Esophagus (tissue), 2 donors: ENCODE data around the gene ACP2. TPM values are rescaled to one million over a fixed set of nuclear protein-coding genes. Genes with fewer than 3 reads are reported as not detected.

ENCODE experiments used
- H3K27ac ChIP-seq, 2 donors: one replicate each; pipeline ENCODE4 v1.5.1; 2013; ENCODE audit warnings: low read depth in 2 of 2, mild to moderate bottlenecking in 2 of 2, inconsistent platforms in 1 of 2, low read length in 1 of 2, moderate library complexity in 1 of 2
- H3K27me3 ChIP-seq, 2 donors: one replicate each; pipeline ENCODE4 v1.6.1; 2013; ENCODE audit warnings: low read length in 2 of 2, control low read depth in 1 of 2, mild to moderate bottlenecking in 1 of 2; ENCODE audit not compliant: insufficient read depth in 2 of 2, control insufficient read depth in 1 of 2
- H3K36me3 ChIP-seq, 2 donors: one replicate each; pipeline ENCODE4 v1.6.1; 2013; ENCODE audit warnings: low read length in 1 of 2; ENCODE audit not compliant: control insufficient read depth in 2 of 2, insufficient read depth in 2 of 2
- H3K4me1 ChIP-seq, 2 donors: one replicate each; pipeline ENCODE4 v1.6.1; 2013; ENCODE audit warnings: low read length in 1 of 2; ENCODE audit not compliant: control insufficient read depth in 2 of 2, insufficient read depth in 2 of 2
- H3K4me3 ChIP-seq, 2 donors: one replicate each; pipeline ENCODE4 v1.5.1; 2013; ENCODE audit warnings: low read length in 2 of 2, mild to moderate bottlenecking in 2 of 2, low read depth in 1 of 2, moderate library complexity in 1 of 2
- H3K9me3 ChIP-seq, 2 donors: one replicate each; pipeline ENCODE4 v1.6.1; 2013; ENCODE audit warnings: mild to moderate bottlenecking in 2 of 2, low read depth in 1 of 2, low read length in 1 of 2, moderate library complexity in 1 of 2; ENCODE audit not compliant: control insufficient read depth in 2 of 2, insufficient read depth in 1 of 2
- WGBS, 2 donors: extraction: QIAGEN DNeasy Blood & Tissue Kit; methylation state at CpG; one replicate each; pipeline ENCODE4 v1.1.7; 2013; 5-methylcytosine and 5-hydroxymethylcytosine counted together
- polyA plus RNA-seq, 2 donors: library from polyadenylated mRNA; stranded (reverse); fragments of 200-250 nt; gene quantifications; one replicate each; pipeline ENCODE4 v1.2.3, GENCODE V29; 2013
- donor health status: healthy with polysubstance abuse.
- donor health status: Bipolar disorder and iron deficiency.

Gene ACP2
- polyA plus RNA-seq, 2 donors = 10.7 to 14.4 TPM

DNA sequence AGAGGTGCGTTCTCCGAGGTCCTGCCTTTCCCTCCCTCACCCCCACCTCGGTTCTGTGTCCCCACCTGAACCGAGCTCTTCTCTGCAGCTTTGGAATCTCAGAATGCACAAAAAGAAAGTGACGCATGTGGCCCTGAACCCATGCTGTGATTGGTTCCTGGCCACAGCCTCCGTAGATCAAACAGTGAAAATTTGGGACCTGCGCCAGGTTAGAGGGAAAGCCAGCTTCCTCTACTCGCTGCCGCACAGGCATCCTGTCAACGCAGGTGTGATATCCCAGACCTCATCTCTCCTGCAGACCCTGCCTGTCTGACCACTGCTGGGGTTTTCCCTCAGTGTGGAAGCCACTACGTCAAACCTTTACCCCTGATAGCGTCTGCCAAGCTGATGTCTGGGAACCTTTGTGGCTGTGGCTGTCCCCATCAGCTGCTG lies 13.9 kb downstream of the ACP2 start:
- H3K4me1 ChIP-seq = no peaks in the 10 kb centered on the region
- H3K9me3 ChIP-seq = no peaks in the 10 kb centered on the region
- H3K27ac ChIP-seq = no peak overlapping the region
- no peaks in the 10 kb centered on the region for H3K27me3 ChIP-seq
- 39 to 46% methylated on average over 12 of the region's 12 CpGs for WGBS, 2 donors
- H3K4me3 ChIP-seq = no peak overlapping the region
- H3K36me3 ChIP-seq = peaks cover 12% of the 10 kb centered on the region in 2 donors

GRCh38 chr11:47233989-47234668 lies 14.5 kb downstream of the ACP2 start:
- Histone ChIP-seq H3K27ac (no peak overlapping the region), H3K4me1 (no peaks in the 10 kb centered on the region), H3K36me3 (peaks cover 7 to 8% of the 10 kb centered on the region in 2 donors), H3K27me3 (no peaks in the 10 kb centered on the region), H3K4me3 (no peak overlapping the region), H3K9me3 (no peaks in the 10 kb centered on the region)
- WGBS, 2 donors = 56% methylated on average over 11 of the region's 11 CpGs

DNA sequence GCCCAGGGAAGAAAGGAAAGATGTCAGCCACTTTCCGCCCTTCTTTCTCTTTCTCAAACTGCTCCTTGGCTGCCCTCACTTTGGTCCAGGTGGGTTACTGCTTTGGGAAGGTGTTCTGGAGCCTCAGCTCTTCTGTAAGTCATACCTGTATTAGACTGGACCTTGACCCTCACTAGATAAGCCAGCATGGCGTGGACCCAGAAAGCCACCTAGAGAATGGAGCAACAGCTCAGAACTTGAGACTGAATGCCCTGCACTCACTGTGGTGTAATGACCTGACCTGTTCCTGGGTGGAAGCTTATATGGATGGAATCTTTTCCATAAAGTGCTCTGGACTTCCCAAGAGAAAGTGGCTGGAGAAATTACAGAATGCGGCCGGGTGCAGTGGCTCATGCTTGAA lies 15.6 kb downstream of the ACP2 start:
- Histone ChIP-seq H3K9me3 (no peaks in the 10 kb centered on the region), H3K36me3 (peaks cover 4 to 6% of the 10 kb centered on the region in 2 donors), H3K27me3 (no peaks in the 10 kb centered on the region), H3K27ac (no peak overlapping the region), H3K4me1 (no peaks in the 10 kb centered on the region), H3K4me3 (no peak overlapping the region)
- 91 to 97% methylated on average over 4 of the region's 4 CpGs for WGBS, 2 donors

- Histone ChIP-seq H3K27ac (no peak overlapping the region), H3K4me3 (no peak overlapping the region), H3K27me3 (no peaks in the 10 kb centered on the region), H3K9me3 (no peaks in the 10 kb centered on the region), H3K4me1 (no peaks in the 10 kb centered on the region), H3K36me3 (peaks cover 0 to 6% of the 10 kb centered on the region in 2 donors)
- WGBS, 2 donors = 95% methylated on average over 8 of the region's 8 CpGs
These were observed 19.5 kb downstream of the ACP2 start for GRCh38 chr11:47229161-47229560.

DNA sequence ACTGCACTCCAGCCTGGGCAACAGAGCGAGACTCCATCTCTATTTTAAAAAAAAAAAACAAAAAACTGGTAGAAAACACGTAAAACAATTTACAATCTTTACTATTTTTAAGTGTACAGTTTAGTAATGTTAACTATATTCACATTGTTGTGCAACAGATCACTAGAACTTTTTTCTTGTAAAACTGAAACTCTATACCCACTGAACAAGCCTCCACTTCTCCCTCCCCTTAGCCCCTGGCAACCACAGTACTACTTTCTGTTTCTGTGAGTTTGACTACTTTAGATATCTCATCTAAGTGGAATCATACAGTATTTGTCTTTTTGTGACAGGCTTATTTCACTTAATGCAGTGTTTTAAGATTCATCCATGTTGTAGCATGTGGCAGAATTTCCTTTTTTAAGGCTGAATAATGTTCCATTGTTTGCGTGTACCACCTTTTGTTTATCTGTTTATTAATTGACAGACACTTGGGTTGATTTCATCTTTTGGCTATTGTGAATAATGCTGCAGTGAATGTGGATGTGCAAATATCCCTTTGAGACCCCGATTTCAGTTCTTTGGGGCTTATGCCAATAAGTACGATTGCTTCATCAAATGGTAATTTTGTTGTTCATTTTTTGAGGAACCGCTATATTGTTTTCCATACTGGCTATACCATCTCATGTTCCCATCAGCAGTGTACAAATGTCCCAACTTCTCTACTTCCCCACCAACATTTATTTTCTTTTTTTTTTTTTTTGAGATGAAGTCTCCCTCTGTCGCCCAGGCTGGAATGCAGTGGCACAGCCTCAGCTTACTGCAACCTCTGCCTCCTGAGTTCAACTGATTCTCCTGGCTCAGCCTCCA lies 22.8 kb downstream of the ACP2 start:
- Histone ChIP-seq H3K27me3 (no peaks in the 10 kb centered on the region), H3K36me3 (peaks cover 0 to 9% of the 10 kb centered on the region in 2 donors), H3K4me3 (no peak overlapping the region), H3K9me3 (no peaks in the 10 kb centered on the region), H3K4me1 (no peaks in the 10 kb centered on the region), H3K27ac (no peak overlapping the region)
- 92 to 94% methylated on average over 7 of the region's 7 CpGs for WGBS, 2 donors

GRCh38 chr11:47222696-47223095 lies 25.9 kb downstream of the ACP2 start:
- WGBS, 2 donors = 86 to 88% methylated on average over 2 of the region's 2 CpGs
- peaks cover 0 to 9% of the 10 kb centered on the region in 2 donors for H3K36me3 ChIP-seq
- no peaks in the 10 kb centered on the region for H3K27me3 ChIP-seq
- no peaks in the 10 kb centered on the region for H3K9me3 ChIP-seq
- no peak overlapping the region for H3K4me3 ChIP-seq
- no peak overlapping the region for H3K27ac ChIP-seq
- H3K4me1 ChIP-seq = no peaks in the 10 kb centered on the region

DNA sequence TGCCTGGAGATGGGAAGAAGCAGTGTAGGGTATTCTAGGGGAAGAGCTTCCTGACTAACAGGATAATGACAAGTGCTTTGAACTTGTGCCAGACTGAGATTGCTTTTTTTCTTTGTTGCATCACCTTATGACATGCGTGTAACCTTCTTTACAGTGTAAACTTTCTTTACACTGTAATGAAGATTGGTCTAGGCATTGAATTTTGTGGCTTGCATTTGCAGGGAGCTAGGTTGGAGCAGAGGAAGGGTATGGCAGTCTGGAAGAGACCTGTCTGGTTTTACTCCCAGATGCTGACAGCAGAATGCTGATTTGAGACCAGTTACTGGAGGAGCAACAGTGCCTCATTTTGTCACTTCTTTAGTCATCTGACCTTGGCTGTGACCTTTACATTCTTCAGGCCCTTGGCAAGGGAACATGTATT lies 28.2 kb downstream of the ACP2 start:
- Histone ChIP-seq H3K27ac (peak overlapping the region in 1 of 2 donors; percentile 15), H3K4me1 (peaks cover 2 to 5% of the 10 kb centered on the region in 2 donors), H3K36me3 (peaks cover 0 to 7% of the 10 kb centered on the region in 2 donors), H3K9me3 (no peaks in the 10 kb centered on the region), H3K27me3 (no peaks in the 10 kb centered on the region), H3K4me3 (no peak overlapping the region)
- 39 to 57% methylated on average over 1 of the region's 1 CpG for WGBS, 2 donors

DNA sequence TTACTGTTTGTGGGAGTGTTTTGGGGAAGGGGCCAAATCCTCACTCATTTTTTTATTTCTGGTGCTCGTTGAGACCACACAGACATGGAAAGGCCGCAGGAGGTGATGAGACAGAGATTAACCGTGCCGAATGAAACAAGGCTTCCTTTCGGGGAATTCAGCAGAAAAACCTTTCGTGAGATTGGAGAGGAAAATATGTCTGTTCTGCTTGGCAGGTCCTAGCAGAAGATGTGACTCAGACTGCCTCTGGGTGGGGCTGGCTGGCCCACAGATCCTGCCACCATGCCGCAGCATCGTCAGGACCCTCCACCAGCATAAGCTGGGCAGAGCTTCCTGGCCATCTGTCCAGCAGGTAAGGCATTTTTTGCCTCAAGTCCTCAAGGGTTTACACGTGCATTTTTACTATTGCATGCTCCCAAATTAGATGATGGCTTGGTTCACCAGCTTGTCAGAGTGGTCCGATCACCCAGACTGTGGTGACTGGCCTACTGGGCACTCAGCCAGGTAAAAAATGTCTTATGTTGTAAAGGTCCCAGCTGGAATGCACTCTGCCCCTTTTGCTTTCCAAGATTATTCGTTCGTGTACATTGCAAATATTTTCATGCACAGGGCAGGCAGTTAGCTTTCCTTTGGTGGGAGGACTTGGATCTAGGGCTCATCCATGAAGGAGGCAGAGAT lies 32.4 kb downstream of the ACP2 start:
- H3K27me3 ChIP-seq = no peaks in the 10 kb centered on the region
- H3K4me3 ChIP-seq = peak overlapping the region; percentile 65 to 77
- peaks cover 0 to 4% of the 10 kb centered on the region in 2 donors for H3K36me3 ChIP-seq
- peak overlapping the region; percentile 90 to 99 for H3K27ac ChIP-seq
- WGBS, 2 donors = 2 to 10% methylated on average over 12 of the region's 12 CpGs
- no peaks in the 10 kb centered on the region for H3K9me3 ChIP-seq
- H3K4me1 ChIP-seq = peaks cover 2 to 8% of the 10 kb centered on the region in 2 donors

- Histone ChIP-seq H3K27ac (peak overlapping the region; percentile 99), H3K27me3 (no peaks in the 10 kb centered on the region), H3K4me3 (peak overlapping the region; percentile 65 to 77), H3K4me1 (peaks cover 2 to 8% of the 10 kb centered on the region in 2 donors), H3K36me3 (peaks cover 0 to 4% of the 10 kb centered on the region in 2 donors), H3K9me3 (no peaks in the 10 kb centered on the region)
- 3 to 4% methylated on average over 15 of the region's 15 CpGs for WGBS, 2 donors
These were observed 33.2 kb downstream of the ACP2 start for GRCh38 chr11:47215366-47215910.
